Suprapubic skin (tissue), 3 donors: Measurements from ENCODE around the gene POU2AF2.

Experiments
- EP300 ChIP-seq: sonication (generic); formaldehyde crosslinking; IDR thresholded peaks from one replicate; pipeline ENCODE4 v1.6.1; 2017; ENCODE audit warnings: antibody characterized with exemption
- POLR2A ChIP-seq, 2 donors: fragments of 450-650 bp; IDR thresholded peaks; one replicate each; pipeline ENCODE4 v1.6.1; 2017; ENCODE audit warnings: antibody characterized with exemption in 2 of 2, mild to moderate bottlenecking in 2 of 2, moderate library complexity in 2 of 2
- TF ChIP-seq, protein P1 (sequence below), 2 donors: fragments of 200-600 bp in 1 of 2; fragments of 450-650 bp in 1 of 2; sonication (generic) in 1 of 2; IDR thresholded peaks; one replicate each; pipeline ENCODE4 v1.5.1; 2016 to 2019; ENCODE audit warnings: antibody characterized with exemption in 2 of 2, mild to moderate bottlenecking in 1 of 2, moderate library complexity in 1 of 2

DNA sequence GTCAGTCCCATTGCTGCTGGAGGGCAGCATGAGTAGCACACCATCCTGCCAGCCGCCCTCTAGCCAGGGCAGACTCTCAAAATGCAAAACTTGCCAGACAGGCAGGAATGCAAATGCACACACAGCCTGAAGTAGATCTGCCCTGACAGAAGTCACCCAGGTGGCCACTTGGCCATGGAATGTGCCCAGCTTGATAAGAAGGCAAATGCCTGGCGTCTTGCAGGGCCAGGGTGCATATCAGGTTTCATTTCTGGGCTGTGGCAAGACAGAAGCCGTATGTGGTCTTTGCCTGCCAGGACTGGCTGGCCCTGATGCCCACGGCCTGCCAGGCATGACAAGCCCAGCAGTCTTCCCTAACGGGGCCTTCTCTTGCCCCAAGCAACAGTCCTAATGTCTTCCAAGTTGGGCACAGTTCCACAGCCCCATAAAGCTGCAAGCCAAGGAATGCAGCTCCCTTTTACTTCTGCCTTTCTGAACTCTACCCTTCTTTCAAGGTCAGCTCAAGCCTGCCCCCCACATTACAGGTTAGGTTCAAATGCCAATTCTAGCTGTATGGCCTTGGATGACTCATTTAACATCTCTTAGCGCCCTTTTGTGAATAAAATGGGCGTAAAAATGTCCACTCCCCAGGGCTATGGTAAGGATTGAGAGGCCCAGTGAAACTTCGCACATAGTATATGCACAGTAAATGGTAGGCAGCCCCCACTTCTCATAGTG is 82.5 kb downstream of the POU2AF2 start:
- TF ChIP-seq, protein P1, sequence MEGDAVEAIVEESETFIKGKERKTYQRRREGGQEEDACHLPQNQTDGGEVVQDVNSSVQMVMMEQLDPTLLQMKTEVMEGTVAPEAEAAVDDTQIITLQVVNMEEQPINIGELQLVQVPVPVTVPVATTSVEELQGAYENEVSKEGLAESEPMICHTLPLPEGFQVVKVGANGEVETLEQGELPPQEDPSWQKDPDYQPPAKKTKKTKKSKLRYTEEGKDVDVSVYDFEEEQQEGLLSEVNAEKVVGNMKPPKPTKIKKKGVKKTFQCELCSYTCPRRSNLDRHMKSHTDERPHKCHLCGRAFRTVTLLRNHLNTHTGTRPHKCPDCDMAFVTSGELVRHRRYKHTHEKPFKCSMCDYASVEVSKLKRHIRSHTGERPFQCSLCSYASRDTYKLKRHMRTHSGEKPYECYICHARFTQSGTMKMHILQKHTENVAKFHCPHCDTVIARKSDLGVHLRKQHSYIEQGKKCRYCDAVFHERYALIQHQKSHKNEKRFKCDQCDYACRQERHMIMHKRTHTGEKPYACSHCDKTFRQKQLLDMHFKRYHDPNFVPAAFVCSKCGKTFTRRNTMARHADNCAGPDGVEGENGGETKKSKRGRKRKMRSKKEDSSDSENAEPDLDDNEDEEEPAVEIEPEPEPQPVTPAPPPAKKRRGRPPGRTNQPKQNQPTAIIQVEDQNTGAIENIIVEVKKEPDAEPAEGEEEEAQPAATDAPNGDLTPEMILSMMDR (IDR thresholded peaks at IDR 0.05), result no peak
- TF ChIP-seq POLR2A (IDR thresholded peaks at IDR 0.05) (no peak), EP300 (no peak)
